Endothelial cell of umbilical vein (primary cell): ENCODE results near the gene COX7A1. TPM values are rescaled to one million over a fixed set of nuclear protein-coding genes. Genes with fewer than 3 reads are reported as not detected.

Experiments
- BruUV-seq: library from RNA; stranded (reverse); fragments of 400-500 nt; replicated peaks from 2 replicates; lab custom pipeline; 2021; lab: Mats Ljungman, UMichigan
- CTCF ChIA-PET: fragments of 300-600, 350-600 bp; sonication (Branson Sonifier 250); formaldehyde crosslinking; loops from one replicate; lab custom pipeline; 2021; ENCODE audit warnings: antibody characterized with exemption, inconsistent platforms; lab: Charles Lee
- POLR2A ChIA-PET: fragments of 300-600, 350-600 bp; sonication (Branson Sonifier 250); formaldehyde crosslinking; loops from one replicate; lab custom pipeline; 2021; ENCODE audit warnings: antibody characterized with exemption, inconsistent platforms; lab: Charles Lee
- DNase-seq: peaks from one replicate; pipeline ENCODE4 v3.0.0-alpha.2; 2011; ENCODE audit warnings: low read depth, low spot score
- FAIRE-seq: peaks from 2 replicates; lab custom pipeline; 2011; peaks lifted over from hg19 to GRCh38; lab: Jason Lieb, UNC
- H2AFZ ChIP-seq: 2 replicates; pipeline ENCODE4 v1.6.0; 2012; ENCODE audit warnings: low read depth, low read length, control low read depth, inconsistent platforms
- H3K27ac ChIP-seq: 2 replicates; pipeline ENCODE4 v1.5.1; 2011; ENCODE audit warnings: low read depth, mild to moderate bottlenecking, control low read depth, low read length, moderate library complexity; ENCODE audit not compliant: insufficient read depth
- H3K27me3 ChIP-seq, 2 experiments: 2 replicates each; pipeline versions ENCODE4 v1.6.0 to v1.6.1; 2011; ENCODE audit warnings: low read length in 2 of 2, mixed read lengths in 1 of 2; ENCODE audit not compliant: control insufficient read depth in 2 of 2, insufficient read depth in 2 of 2
- H3K36me3 ChIP-seq, 2 experiments: 2 replicates in 1 of 2; 3 replicates in 1 of 2; pipeline ENCODE4 v1.5.1; 2011; ENCODE audit warnings: low read length in 2 of 2, mild to moderate bottlenecking in 1 of 2, moderate library complexity in 1 of 2; ENCODE audit not compliant: control insufficient read depth in 2 of 2, insufficient read depth in 2 of 2; ENCODE audit errors: extremely low read depth in 1 of 2
- H3K4me1 ChIP-seq: 3 replicates; pipeline ENCODE4 v1.5.1; 2011; ENCODE audit warnings: mild to moderate bottlenecking, low read length; ENCODE audit not compliant: control insufficient read depth, insufficient read depth; ENCODE audit errors: extremely low read depth
- H3K4me2 ChIP-seq: 2 replicates; pipeline ENCODE4 v1.6.1; 2011; ENCODE audit warnings: low read length, control low read depth, mixed read lengths; ENCODE audit not compliant: insufficient read depth
- H3K4me3 ChIP-seq, 3 experiments: fragments of 200-600 bp in 1 of 3; sonication (generic), shearing (Covaris generic) in 1 of 3; replicated peaks in 1 of 3; 2 replicates each; pipeline ENCODE4 v1.5.1; 2011 to 2016; ENCODE audit warnings: control low read depth in 3 of 3, low read length in 3 of 3, mild to moderate bottlenecking in 2 of 3, inconsistent platforms in 1 of 3, low read depth in 1 of 3, moderate library complexity in 1 of 3; ENCODE audit not compliant: insufficient read depth in 1 of 3
- H3K79me2 ChIP-seq: 2 replicates; pipeline ENCODE4 v1.6.0; 2012; ENCODE audit warnings: low read length, inconsistent platforms; ENCODE audit not compliant: control insufficient read depth, insufficient read depth
- H3K9ac ChIP-seq: replicated peaks from 2 replicates; pipeline ENCODE3; 2011; ENCODE audit warnings: low read length, control low read depth; ENCODE audit not compliant: insufficient read depth; ENCODE audit errors: extremely low read depth
- H3K9me1 ChIP-seq: replicated peaks from 3 replicates; pipeline ENCODE4 v1.6.0; 2011; ENCODE audit warnings: mild to moderate bottlenecking, low read length; ENCODE audit not compliant: control insufficient read depth, insufficient read depth; ENCODE audit errors: extremely low read depth
- H3K9me3 ChIP-seq: replicated peaks from 2 replicates; pipeline ENCODE4 v1.5.1; 2012; ENCODE audit warnings: low read length, inconsistent platforms; ENCODE audit not compliant: control insufficient read depth, insufficient read depth
- H4K20me1 ChIP-seq: replicated peaks from 2 replicates; pipeline ENCODE3; 2011; ENCODE audit warnings: mild to moderate bottlenecking, low read length; ENCODE audit not compliant: control insufficient read depth, insufficient read depth; ENCODE audit errors: extremely low read depth
- CTCF ChIP-seq, 2 donors: IDR thresholded peaks; 1 replicate in 1 of 2; 2 replicates in 1 of 2; pipeline ENCODE4 v1.5.1; 2011; ENCODE audit warnings: low read length in 2 of 2, mild to moderate bottlenecking in 2 of 2, moderate library complexity in 2 of 2, control low read depth in 1 of 2, inconsistent platforms in 1 of 2, low read depth in 1 of 2; ENCODE audit not compliant: insufficient read depth in 1 of 2; ENCODE audit errors: extremely low read depth in 1 of 2
- EZH2 ChIP-seq: IDR thresholded peaks from 2 replicates; pipeline ENCODE4 v1.6.1; 2012; ENCODE audit warnings: borderline replicate concordance, low read depth, mild to moderate bottlenecking, moderate library complexity, low read length, inconsistent platforms; ENCODE audit not compliant: severe bottlenecking
- FOS ChIP-seq: IDR thresholded peaks from 2 replicates; pipeline ENCODE4 v1.6.1; 2011; ENCODE audit warnings: mild to moderate bottlenecking, low read length, moderate library complexity, borderline replicate concordance; ENCODE audit not compliant: insufficient read depth
- GATA2 ChIP-seq: IDR thresholded peaks from 2 replicates; pipeline ENCODE4 v1.7.0; 2011; ENCODE audit warnings: low read depth, mild to moderate bottlenecking, moderate library complexity, mixed read lengths, low read length; ENCODE audit not compliant: insufficient read length, insufficient read depth
- JUN ChIP-seq: IDR thresholded peaks from 2 replicates; pipeline ENCODE4 v1.6.1; 2011; ENCODE audit warnings: borderline replicate concordance, low read depth; ENCODE audit not compliant: insufficient read length, insufficient read depth
- MAX ChIP-seq: IDR thresholded peaks from 2 replicates; pipeline ENCODE4 v1.6.1; 2011; ENCODE audit not compliant: insufficient read depth, insufficient read length
- MYC ChIP-seq: IDR thresholded peaks from one replicate; pipeline ENCODE4 v1.6.1; 2011; ENCODE audit warnings: mild to moderate bottlenecking, low read depth, low read length
- POLR2A ChIP-seq: IDR thresholded peaks from 2 replicates; pipeline ENCODE4 v1.6.1; 2012; ENCODE audit warnings: low read depth, mild to moderate bottlenecking, control low read depth, low read length
- POLR2AphosphoS5 ChIP-seq: IDR thresholded peaks from 2 replicates; pipeline ENCODE4 v1.6.1; 2012; ENCODE audit warnings: low read depth, mild to moderate bottlenecking, control low read depth, low read length, moderate library complexity; ENCODE audit not compliant: insufficient read depth
- dilution Hi-C: fragments of 300-500 bp; cut with MboI; formaldehyde crosslinking; loops from one replicate; pipeline ENCODE4 v1.15.0; 2019; ENCODE audit warnings: low sequenced_read_pairs; ENCODE audit not compliant: extremely low pct_ligation_motif_present
- intact Hi-C: fragments of 100-400 bp; cut with micrococcal nuclease; formaldehyde crosslinking; loops from one replicate; pipeline ENCODE4 v1.10.0; 2022
- polyA plus RNA-seq, 4 experiments: library from polyadenylated mRNA; depleted of rRNA in 3 of 4; stranded (reverse) in 3 of 4; unstranded in 1 of 4; fragments of >200 nt; gene quantifications; 2 replicates each; pipeline versions ENCODE4 v1.2.1 to v1.2.3, GENCODE V29; 2011 to 2012; ENCODE audit warnings: missing spikeins in 1 of 4
- total RNA-seq: library from RNA; stranded (reverse); gene quantifications from 2 replicates; pipeline ENCODE4 v1.2.3, GENCODE V29; 2021

The COX7A1 gene
- total and polyA plus RNA-seq, 2 donors (not counting 3 experiments of a cell fraction or from before 2014, with no cell fraction given) = 10.6 to 35.2 TPM

GRCh38 chr19:36140304-36141038 lies 11.8 kb downstream of the COX7A1 start:
- FAIRE-seq (no peak), DNase-seq (peak; percentile 50)
- H3K4me2 ChIP-seq = peak overlapping the region; percentile 84
- peak overlapping the region; percentile 91 for H3K27ac ChIP-seq
- CTCF ChIA-PET = interaction anchor here (1.0 to 2.1 kb wide), 4 partner anchors 10 to 80 kb away, joined by 4 to 18 read pairs (median 6); no protein-coding TSS in a partner anchor
- peaks cover 12 to 18% of the 10 kb centered on the region in 2 experiments for H3K36me3 ChIP-seq
- H3K9me3 ChIP-seq = no peaks in the 10 kb centered on the region
- peak overlapping the region; percentile 89 to 97 (median 91) for H3K4me3 ChIP-seq
- POLR2A ChIA-PET = interaction anchor here (1.4 kb wide), 1 partner anchor 12 kb away, joined by 3 read pairs; no protein-coding TSS in a partner anchor
- no peaks in the 10 kb centered on the region for H4K20me1 ChIP-seq
- dilution Hi-C loops (no loop called here), intact Hi-C loops (loop anchor here (1.0 kb wide), 3 partner anchors 11 to 25 kb away; partner anchors contain the start of gene TBCB)
- TSS peak; percentile 96 for BruUV-seq
- TF ChIP-seq MAX = no peak
- peak; percentile 1 for TF ChIP-seq POLR2A
- H3K9me1 ChIP-seq = no peaks in the 10 kb centered on the region
- peaks cover 21% of the 10 kb centered on the region for H3K79me2 ChIP-seq
- H3K4me1 ChIP-seq = peaks cover 20% of the 10 kb centered on the region
- peak overlapping the region; percentile 99 for H3K9ac ChIP-seq
- H2AFZ ChIP-seq = peak overlapping the region; percentile 30
- no peaks in the 10 kb centered on the region for H3K27me3 ChIP-seq

GRCh38 chr19:36139473-36140303 lies 12.6 kb downstream of the COX7A1 start, which contains the start of gene CAPNS1:
TSS of gene CAPNS1 (plus strand) at chr19:36140066. CDS start at chr19:36141012, 946 bp downstream.
- no peaks in the 10 kb centered on the region for H4K20me1 ChIP-seq
- peak; percentile 97 for DNase-seq
- intact Hi-C loops = loop anchor here (1.0 to 2.0 kb wide), 4 partner anchors 11 to 85 kb away; partner anchors contain the start of genes TBCB, THAP8, WDR62 and ZNF146
- peak within 1 kb of the TSS; percentile 91 for H3K27ac ChIP-seq
- H3K4me1 ChIP-seq = peaks cover 20% of the 10 kb centered on the region
- BruUV-seq = TSS peak; percentile 36
- no peaks in the 10 kb centered on the region for H3K9me3 ChIP-seq
- FAIRE-seq = peak; percentile 91
- TF ChIP-seq CTCF (IDR thresholded peaks at IDR 0.05; ENCODE audit: extremely low read depth in 1 of 2, insufficient read depth in 1 of 2, low read depth in 1 of 2, low read length in 2 of 2) (no peak), POLR2AphosphoS5 (peak; percentile 99), FOS (peak; percentile 85), MAX (no peak), GATA2 (no peak), JUN (no peak), EZH2 (no peak), MYC (peak; percentile 34), POLR2A (peak; percentile 96)
- ChIA-PET CTCF (interaction anchor here (1.0 to 2.1 kb wide), 4 partner anchors 10 to 79 kb away, joined by 4 to 18 read pairs (median 6); no protein-coding TSS in a partner anchor), POLR2A (interaction anchor here (1.3 to 1.4 kb wide), 2 partner anchors 12 kb away, joined by 3 to 5 read pairs; no protein-coding TSS in a partner anchor)
- peak within 1 kb of the TSS; percentile 84 for H3K4me2 ChIP-seq
- H2AFZ ChIP-seq = peak within 1 kb of the TSS; percentile 90
- H3K9ac ChIP-seq = peak within 1 kb of the TSS; percentile 99
- dilution Hi-C loops = no loop called here
- H3K79me2 ChIP-seq = peaks cover 21% of the 10 kb centered on the region
- H3K9me1 ChIP-seq = no peaks in the 10 kb centered on the region
- no peaks in the 10 kb centered on the region for H3K27me3 ChIP-seq
- peaks cover 10 to 17% of the 10 kb centered on the region in 2 experiments for H3K36me3 ChIP-seq
- peak within 1 kb of the TSS; percentile 89 to 97 (median 91) for H3K4me3 ChIP-seq
